Right renal pelvis (tissue), 4 donors: ENCODE measurements around the gene PLPP1. TPM values are rescaled to one million over a fixed set of nuclear protein-coding genes. Genes with fewer than 3 reads are reported as not detected.

Experiments used
- DNase-seq, 4 donors: peaks; one replicate each; pipeline ENCODE4 v3.0.0-alpha.2; 2013; ENCODE audit warnings: low read depth in 4 of 4, low spot score in 3 of 4, missing footprints in 1 of 4
- polyA plus RNA-seq, 4 donors: library from polyadenylated mRNA; unstranded; fragments of 120-200 nt; gene quantifications; one replicate each; pipeline ENCODE4 v1.2.1, GENCODE V29; 2013; ENCODE audit not compliant: insufficient read length in 4 of 4

PLPP1 gene
- polyA plus RNA-seq, 4 donors, result 94.9 to 104 (median 99.6) TPM

- no peak for DNase-seq
Observed at GRCh38 chr5:55454282-55454681, 80.5 kb downstream of the PLPP1 start.

DNA sequence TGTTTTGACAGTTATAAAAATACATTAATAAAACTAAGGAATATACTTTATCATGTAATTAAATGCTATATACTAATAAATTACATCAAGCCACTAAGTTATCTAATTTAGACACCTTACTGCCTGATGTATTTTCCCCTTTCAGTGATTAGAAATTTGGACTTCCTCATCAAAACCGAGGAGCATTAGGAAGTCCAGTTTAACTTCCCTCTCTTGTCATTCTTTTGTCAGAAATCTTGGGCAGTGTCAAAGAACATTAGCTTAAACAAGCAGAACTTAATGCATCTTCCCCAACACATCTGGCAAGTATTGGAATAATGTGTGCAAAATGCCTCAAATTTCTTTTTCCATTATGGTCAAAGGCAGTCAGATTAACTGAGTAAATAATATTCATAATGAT lies 81.6 kb downstream of the PLPP1 start:
- no peak for DNase-seq

GRCh38 chr5:55451976-55452375 lies 82.8 kb downstream of the PLPP1 start:
- no peak for DNase-seq

DNA sequence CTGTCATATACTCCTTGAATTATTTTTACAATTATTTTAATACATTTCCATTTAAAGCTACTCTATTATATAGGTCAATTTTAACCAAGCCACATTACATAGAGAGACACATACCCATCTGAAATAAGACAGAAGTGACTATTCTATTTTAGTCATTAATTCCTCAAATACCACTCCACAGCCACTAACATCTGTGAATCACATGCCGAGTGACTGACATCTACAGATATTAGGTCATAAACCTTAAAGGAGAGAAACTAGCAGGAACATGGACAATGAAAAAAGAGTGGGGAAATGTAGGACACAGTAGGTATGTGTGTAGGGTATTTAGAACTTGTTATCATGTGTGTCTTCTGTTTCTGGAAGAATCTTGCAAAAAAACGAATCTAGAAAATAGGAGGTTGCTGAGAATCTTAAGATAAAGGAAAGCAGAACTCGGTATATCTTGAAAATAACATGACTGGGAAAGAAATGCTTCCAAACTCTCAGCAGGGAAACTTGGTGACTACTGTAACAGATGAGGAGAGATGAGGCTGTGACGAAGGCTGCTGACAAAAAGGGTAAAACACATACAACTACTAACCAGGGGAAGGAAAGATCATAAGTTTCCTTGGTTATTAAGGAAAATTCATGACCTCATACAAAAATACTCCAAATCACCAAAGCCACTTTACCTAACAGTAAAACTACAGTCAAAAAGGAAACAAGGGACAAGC lies 84.6 kb downstream of the PLPP1 start:
- no peak for DNase-seq

DNA sequence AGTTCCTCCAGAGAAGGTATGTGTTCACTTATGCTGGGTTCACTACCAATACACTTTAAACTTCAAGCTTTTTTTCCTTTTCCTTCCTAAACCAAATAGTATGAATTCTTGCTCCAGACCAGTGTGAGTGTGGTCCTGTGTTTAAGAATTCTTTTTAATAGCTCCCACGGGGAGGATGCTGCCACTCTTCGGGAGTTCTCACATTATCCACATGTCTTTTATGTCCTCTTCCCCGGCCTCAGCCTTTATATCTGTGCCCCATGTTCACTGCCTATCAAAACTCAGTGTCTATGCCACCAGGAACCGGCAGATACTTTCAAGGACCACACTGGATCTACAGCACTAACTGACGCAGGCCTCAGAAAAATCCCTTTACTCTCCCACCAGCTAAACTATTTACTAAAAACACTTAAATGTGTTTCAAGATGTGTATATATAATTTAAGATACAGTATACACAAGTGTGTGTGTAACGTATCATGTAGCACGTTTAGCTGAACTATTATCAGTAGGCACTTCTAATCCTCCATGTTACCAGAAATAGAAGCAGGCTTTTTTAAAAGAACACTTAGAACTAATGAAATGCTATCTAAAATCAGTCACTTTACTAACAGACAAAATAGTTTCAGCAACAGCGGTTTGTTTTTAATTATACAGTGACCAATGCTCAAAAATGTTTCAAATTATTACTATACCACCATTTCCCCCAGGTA lies 88.0 kb downstream of the PLPP1 start:
- no peak for DNase-seq

GRCh38 chr5:55445791-55446190 lies 89.0 kb downstream of the PLPP1 start:
- no peak for DNase-seq

GRCh38 chr5:55441954-55442353 lies 92.8 kb downstream of the PLPP1 start:
- DNase-seq, result no peak

DNA sequence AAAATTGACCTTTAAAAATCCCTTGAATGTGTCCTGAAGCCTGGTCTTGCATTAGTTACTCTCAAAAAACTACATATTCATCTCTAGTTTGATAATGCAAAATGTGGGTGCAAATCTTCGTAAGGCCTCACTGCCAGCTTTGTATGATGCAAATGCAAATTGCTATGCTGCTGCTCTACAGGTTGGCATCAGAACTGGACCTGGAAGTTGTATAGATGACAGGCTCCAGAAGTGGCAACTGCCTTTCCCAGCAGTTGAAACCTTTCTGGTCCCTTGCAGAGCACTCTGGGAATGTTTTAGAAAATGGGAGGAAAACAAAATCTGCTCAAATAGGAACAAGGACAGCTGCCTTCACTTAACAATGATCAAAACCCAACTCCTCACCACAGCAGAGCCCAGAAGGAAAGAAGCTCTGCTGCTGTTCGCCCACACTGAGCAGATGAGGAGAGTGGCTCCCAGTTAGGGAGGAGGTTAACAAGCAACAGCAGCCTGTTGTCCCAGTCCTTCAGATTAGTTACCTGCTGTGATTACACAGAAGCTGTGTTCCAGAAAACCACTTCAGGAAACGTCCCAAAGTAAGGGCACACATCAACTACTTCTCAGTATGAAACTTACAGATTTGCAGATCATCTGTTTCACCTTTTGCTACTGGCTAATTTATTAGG lies 93.5 kb downstream of the PLPP1 start:
- no peak for DNase-seq

GRCh38 chr5:55440188-55440646 lies 94.5 kb downstream of the PLPP1 start:
- DNase-seq, result no peak

GRCh38 chr5:55438998-55439397 lies 95.8 kb downstream of the PLPP1 start:
- peak in 3 of 4 donors; percentile 28 to 67 (median 55) for DNase-seq

DNA sequence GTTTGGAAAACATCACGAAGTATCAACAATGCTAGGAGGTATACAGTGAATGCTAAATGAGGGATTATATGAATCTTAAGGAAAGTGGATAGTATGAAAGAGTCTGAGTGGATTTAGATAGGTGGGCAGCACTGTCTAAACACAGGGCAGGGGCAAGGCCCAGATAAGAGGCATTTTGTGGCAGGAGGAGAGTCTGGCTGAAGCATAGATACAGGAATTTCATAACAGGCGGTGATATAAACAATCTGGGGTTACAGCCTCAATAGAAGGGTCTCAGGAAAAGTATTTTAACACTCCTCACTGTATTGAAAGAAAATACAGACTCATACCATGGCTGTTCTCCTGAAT lies 96.9 kb downstream of the PLPP1 start:
- no peak for DNase-seq

- no peak for DNase-seq
Observed at GRCh38 chr5:55437452-55437851, 97.3 kb downstream of the PLPP1 start.

DNA sequence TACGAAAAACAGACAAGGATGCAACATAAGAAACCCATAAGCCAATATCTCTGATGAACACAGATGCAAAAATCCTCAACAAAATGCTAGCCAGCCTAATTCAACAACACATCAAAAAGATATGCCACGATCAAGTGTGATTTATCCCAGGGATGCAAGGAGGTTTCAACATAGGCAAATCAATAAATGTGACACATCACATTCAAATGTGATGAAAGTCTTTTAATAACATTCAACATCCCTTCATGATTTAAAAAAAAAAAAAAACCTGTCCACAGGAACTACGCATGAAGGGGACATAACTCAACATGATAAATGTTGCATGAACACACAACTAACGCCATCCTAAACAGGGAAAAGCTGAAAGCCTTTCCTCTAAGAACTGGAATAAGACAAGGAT lies 102.2 kb downstream of the PLPP1 start:
- no peak for DNase-seq

GRCh38 chr5:55429613-55430253 lies 105.0 kb downstream of the PLPP1 start:
- no peak for DNase-seq

DNA sequence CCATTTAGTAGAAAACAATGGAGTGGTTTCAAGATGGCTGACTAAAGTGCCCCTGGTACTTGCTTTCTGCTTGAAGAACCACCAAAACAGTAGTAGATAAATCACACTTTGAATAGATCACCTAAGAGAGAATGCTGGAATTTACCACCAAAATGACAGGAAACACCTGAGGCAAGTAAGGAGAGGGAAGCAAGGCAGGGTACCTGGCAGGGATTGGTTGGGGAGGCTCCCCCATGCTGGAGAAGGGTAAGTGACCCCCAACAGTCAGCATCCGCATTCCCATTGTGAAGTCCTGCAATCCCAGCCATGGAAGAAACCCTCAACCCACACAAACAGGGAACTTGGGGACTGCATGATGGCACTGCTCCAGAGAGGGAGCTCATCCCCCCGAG lies 105.5 kb downstream of the PLPP1 start:
- no peak for DNase-seq

DNA sequence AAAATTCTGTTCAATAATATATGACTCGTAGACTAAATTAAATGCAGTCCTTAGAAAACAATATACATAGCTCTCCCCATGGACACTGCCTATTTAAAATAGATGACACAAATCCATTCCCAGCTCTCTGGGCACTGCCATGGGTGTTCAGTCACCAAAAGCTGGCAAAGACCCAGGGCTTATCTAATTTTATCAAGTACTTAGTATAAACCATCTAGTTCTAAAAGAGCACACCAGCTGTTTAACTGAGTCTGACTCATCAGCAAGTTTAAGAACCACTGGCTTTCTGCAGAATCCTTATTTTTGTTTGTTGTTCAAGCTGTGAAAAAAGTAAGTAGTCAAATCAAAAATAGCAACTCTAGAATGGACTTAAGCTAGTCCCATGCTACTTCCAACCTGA lies 107.6 kb downstream of the PLPP1 start:
- DNase-seq, result no peak

DNA sequence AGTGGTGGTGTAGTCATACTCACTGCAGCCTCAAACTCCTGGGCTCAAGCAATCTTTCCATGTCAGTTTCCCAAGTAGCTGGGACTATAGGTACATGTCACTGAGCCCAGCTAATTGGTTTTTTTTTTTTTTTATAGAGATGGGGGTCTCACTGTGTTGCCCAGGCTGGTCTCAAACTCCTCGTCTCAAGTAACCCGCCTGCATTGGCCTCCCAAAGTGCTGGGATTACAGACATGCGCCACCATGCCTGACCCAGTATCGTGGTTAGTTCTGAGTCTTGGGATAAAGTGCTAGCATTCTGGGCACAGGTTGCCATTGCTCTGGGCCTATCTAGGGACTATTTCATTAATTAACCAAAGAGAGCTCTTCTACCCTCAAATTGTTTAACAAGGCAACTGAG lies 108.3 kb downstream of the PLPP1 start:
- DNase-seq, result no peak

GRCh38 chr5:55421074-55421529 lies 113.7 kb downstream of the PLPP1 start:
- DNase-seq, result no peak

DNA sequence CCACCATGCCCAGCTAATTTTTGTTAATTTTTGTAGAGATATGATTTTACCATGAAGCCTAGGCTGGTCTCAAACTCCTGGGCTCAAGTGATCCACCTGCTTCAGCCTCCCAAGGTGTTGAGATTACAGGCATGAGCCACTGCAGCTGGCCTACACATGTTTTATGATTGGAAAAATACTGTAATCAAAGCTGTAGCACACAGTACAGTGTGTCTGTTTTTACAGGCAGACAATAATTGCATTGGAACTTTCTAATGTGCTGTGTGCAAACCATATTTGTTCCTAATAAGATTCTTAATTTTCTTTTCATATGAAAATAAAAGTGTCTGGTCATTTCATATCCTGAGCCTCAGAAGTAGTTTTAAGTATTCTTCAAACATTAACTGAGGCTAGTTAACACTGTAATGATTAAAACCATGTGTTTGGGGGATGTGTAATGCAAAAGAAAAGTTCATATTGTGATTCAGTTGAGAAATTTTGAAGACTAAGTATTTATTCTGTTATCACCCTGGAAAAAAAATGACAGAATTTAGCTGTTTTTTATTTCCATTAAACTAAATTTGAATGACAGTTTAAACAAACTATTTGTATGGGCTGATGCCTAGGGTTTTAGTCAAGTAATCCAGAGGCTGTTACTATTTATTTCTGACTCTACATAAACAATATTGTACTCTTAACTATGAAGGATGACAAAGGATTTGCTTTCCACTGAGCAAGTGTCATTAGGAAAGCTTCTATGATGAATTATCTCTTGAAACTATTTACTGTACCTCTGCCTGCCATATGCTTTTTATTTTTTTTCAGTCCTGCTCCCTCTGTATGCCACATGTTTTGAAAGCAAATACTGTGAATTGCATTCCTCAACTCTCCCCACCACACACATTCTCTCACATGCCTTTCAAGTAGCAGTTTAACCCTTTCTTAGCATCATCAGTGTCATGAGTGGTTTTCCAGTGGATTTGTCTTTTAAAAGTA lies 115.5 kb downstream of the PLPP1 start:
- no peak for DNase-seq

- no peak for DNase-seq
Observed at GRCh38 chr5:55416306-55416705, 118.5 kb downstream of the PLPP1 start.
